ENCODE results near the gene LRP1B.

GRCh38 chr2:141900826-141901225 lies 230.0 kb downstream of the LRP1B start:
- TF ChIP-seq, protein P1, sequence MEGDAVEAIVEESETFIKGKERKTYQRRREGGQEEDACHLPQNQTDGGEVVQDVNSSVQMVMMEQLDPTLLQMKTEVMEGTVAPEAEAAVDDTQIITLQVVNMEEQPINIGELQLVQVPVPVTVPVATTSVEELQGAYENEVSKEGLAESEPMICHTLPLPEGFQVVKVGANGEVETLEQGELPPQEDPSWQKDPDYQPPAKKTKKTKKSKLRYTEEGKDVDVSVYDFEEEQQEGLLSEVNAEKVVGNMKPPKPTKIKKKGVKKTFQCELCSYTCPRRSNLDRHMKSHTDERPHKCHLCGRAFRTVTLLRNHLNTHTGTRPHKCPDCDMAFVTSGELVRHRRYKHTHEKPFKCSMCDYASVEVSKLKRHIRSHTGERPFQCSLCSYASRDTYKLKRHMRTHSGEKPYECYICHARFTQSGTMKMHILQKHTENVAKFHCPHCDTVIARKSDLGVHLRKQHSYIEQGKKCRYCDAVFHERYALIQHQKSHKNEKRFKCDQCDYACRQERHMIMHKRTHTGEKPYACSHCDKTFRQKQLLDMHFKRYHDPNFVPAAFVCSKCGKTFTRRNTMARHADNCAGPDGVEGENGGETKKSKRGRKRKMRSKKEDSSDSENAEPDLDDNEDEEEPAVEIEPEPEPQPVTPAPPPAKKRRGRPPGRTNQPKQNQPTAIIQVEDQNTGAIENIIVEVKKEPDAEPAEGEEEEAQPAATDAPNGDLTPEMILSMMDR (IDR thresholded peaks at IDR 0.05; ENCODE audit: low read length) = no peak
- TF ChIP-seq EZH2 (optimal IDR thresholded peaks at IDR 0.05; ENCODE audit: low read depth, low read length) (no peak), EZH2phosphoT487 (IDR thresholded peaks at IDR 0.05; ENCODE audit: low read length) (no peak)
